Epithelial cell of esophagus (primary cell): ENCODE results near the gene RAB3B.
A peak's percentile ranks its signal among the peaks of the same experiment; 100 is the strongest.
"Not testable (repeated sequence)": the region's sequence is repeated elsewhere in the genome, so short reads cannot be mapped to it uniquely, and the experiment has no call there.

Source experiments
- DNase-seq: peaks from one replicate; pipeline ENCODE4 v3.0.0; 2010; ENCODE audit warnings: low read depth
- H3K4me3 ChIP-seq: 2 replicates; pipeline ENCODE4 v1.5.1; 2011; ENCODE audit warnings: mild to moderate bottlenecking, low read length, control low read depth
- CTCF ChIP-seq: IDR thresholded peaks from 2 replicates; pipeline ENCODE4 v1.5.1; 2011; ENCODE audit warnings: low read depth, mild to moderate bottlenecking, low read length, control low read depth, inconsistent platforms; ENCODE audit not compliant: insufficient read depth; ENCODE audit errors: missing control alignments

RAB3B gene

GRCh38 chr1:52032124-52032784 is 41.8 kb upstream of the RAB3B start:
- TF ChIP-seq CTCF: no peak
- no peak for DNase-seq
- H3K4me3 ChIP-seq: peak overlapping the region; percentile 85

- not testable (repeated sequence) for DNase-seq
Observed at GRCh38 chr1:52028839-52029238, 38.3 kb upstream of the RAB3B start.

GRCh38 chr1:52028328-52028727 is 37.8 kb upstream of the RAB3B start:
- DNase-seq: no peak
- no peak overlapping the region for H3K4me3 ChIP-seq
- TF ChIP-seq CTCF: no peak

More at GRCh38 chr1:52028839-52029238, 38.3 kb upstream of the RAB3B start:
- not testable (repeated sequence) for H3K4me3 ChIP-seq

GRCh38 chr1:52026278-52026677 is 35.8 kb upstream of the RAB3B start:
- no peak for TF ChIP-seq CTCF
- no peak overlapping the region for H3K4me3 ChIP-seq
- peak; percentile 16 for DNase-seq

GRCh38 chr1:52022133-52022532 is 31.6 kb upstream of the RAB3B start:
- DNase-seq: no peak
- TF ChIP-seq CTCF: no peak
- H3K4me3 ChIP-seq: no peak overlapping the region

GRCh38 chr1:52008071-52008809 is 17.7 kb upstream of the RAB3B start:
- TF ChIP-seq CTCF: no peak

GRCh38 chr1:52007215-52008002 is 16.9 kb upstream of the RAB3B start:
- no peak for DNase-seq
- no peak overlapping the region for H3K4me3 ChIP-seq
- no peak for TF ChIP-seq CTCF

More at GRCh38 chr1:52008071-52008809, 17.7 kb upstream of the RAB3B start:
- H3K4me3 ChIP-seq: no peak overlapping the region
- no peak for DNase-seq

- H3K4me3 ChIP-seq, DNase-seq: not testable (repeated sequence)
Observed at GRCh38 chr1:52006081-52006553, 15.6 kb upstream of the RAB3B start.

- DNase-seq, H3K4me3 ChIP-seq: not testable (repeated sequence)
Observed at GRCh38 chr1:52005548-52005947, 15.0 kb upstream of the RAB3B start.
